K562 (cell line): Measurements from ENCODE around the gene MYO1D. TPM values are rescaled to one million over a fixed set of nuclear protein-coding genes. Genes with fewer than 3 reads are reported as not detected.

ENCODE experiments used
- CBX3 ChIP-seq, 2 experiments: IDR thresholded peaks; 1 replicate in 1 of 2; 2 replicates in 1 of 2; pipeline ENCODE4 v1.6.1; 2012; ENCODE audit warnings: inconsistent platforms in 2 of 2, low read length in 2 of 2, borderline replicate concordance in 1 of 2, control low read depth in 1 of 2
- CHCHD3 ChIP-seq: fragments of 250-450 bp; sonication (Bioruptor Pico); IDR thresholded peaks from 2 replicates; pipeline ENCODE4 v2.1.2; 2022; ENCODE audit warnings: mild to moderate bottlenecking
- CREB3L1 ChIP-seq: fragments of 450-650 bp; IDR thresholded peaks from 2 replicates; pipeline ENCODE4 v1.6.1; 2014; ENCODE audit warnings: low read depth, mild to moderate bottlenecking, moderate library complexity, borderline replicate concordance
- DLX4 ChIP-seq: fragments of 250-450 bp; sonication (Bioruptor Pico); IDR thresholded peaks from 2 replicates; pipeline ENCODE4 v1.6.1; 2021; ENCODE audit warnings: mild to moderate bottlenecking
- DMBX1 ChIP-seq: fragments of 250-450 bp; sonication (Bioruptor Pico); IDR thresholded peaks from 2 replicates; pipeline ENCODE4 v1.8.0; 2022; ENCODE audit warnings: inconsistent platforms, mild to moderate bottlenecking, moderate library complexity, borderline replicate concordance
- FOS ChIP-seq: IDR thresholded peaks from 3 replicates; pipeline ENCODE4 v1.6.1; 2011; ENCODE audit not compliant: insufficient read length; ENCODE audit errors: extremely low read depth
- HDGF ChIP-seq: fragments of 450-650 bp; IDR thresholded peaks from 2 replicates; pipeline ENCODE4 v1.6.1; 2016
- PHB2 ChIP-seq: fragments of 450-650 bp; IDR thresholded peaks from 2 replicates; pipeline ENCODE4 v1.6.1; 2017; ENCODE audit warnings: low read depth
- RAD21 ChIP-seq, 2 experiments: fragments of 250-450 bp in 1 of 2; fragments of 450-650 bp in 1 of 2; sonication (Bioruptor Pico) in 1 of 2; formaldehyde crosslinking in 1 of 2; IDR thresholded peaks in 1 of 2; conservative IDR thresholded peaks in 1 of 2; 2 replicates each; pipeline versions ENCODE4 v1.4.0 to v1.8.0; 2020 to 2022; ENCODE audit warnings: mild to moderate bottlenecking in 2 of 2, moderate library complexity in 1 of 2
- RFX5 ChIP-seq: IDR thresholded peaks from 2 replicates; pipeline ENCODE4 v1.6.1; 2011; ENCODE audit warnings: low read depth, mild to moderate bottlenecking, improper control_type of control experiment, low read length
- SLC30A9 ChIP-seq: fragments of 250-450 bp; sonication (Bioruptor Pico); IDR thresholded peaks from 2 replicates; pipeline ENCODE4 v1.8.0; 2022; ENCODE audit warnings: mild to moderate bottlenecking, moderate library complexity
- SMARCB1 ChIP-seq: IDR thresholded peaks from 2 replicates; pipeline ENCODE4 v1.6.1; 2011; ENCODE audit warnings: improper control_type of control experiment, low read depth; ENCODE audit not compliant: insufficient read length
- SRSF9 ChIP-seq: fragments of 200-400 bp; formaldehyde crosslinking; IDR thresholded peaks from 2 replicates; pipeline ENCODE4 v1.6.1; 2017; ENCODE audit warnings: low read depth, low read length, borderline replicate concordance
- ZBTB12 ChIP-seq: fragments of 250-450 bp; sonication (Bioruptor Pico); IDR thresholded peaks from 2 replicates; pipeline ENCODE4 v1.4.0; 2020
- ZMIZ1 ChIP-seq, 2 experiments: fragments of 150-350 bp in 1 of 2; IDR thresholded peaks; 2 replicates each; pipeline ENCODE4 v1.6.1; 2012 to 2016; ENCODE audit warnings: low read depth in 2 of 2, low read length in 2 of 2, mild to moderate bottlenecking in 1 of 2, moderate library complexity in 1 of 2
- ZNF3 ChIP-seq: fragments of 250-450 bp; sonication (Bioruptor Pico); IDR thresholded peaks from 2 replicates; pipeline ENCODE4 v1.5.0; 2021; ENCODE audit warnings: mild to moderate bottlenecking, moderate library complexity
- ZNF551 ChIP-seq: fragments of 250-450 bp; sonication (Bioruptor Pico); IDR thresholded peaks from 2 replicates; pipeline ENCODE4 v1.5.0; 2021; ENCODE audit warnings: mild to moderate bottlenecking, moderate library complexity
- ZSCAN32 ChIP-seq: fragments of 450-650 bp; formaldehyde crosslinking; IDR thresholded peaks from 2 replicates; pipeline ENCODE4 v1.4.0; 2020; ENCODE audit warnings: mild to moderate bottlenecking, moderate library complexity
- polyA plus RNA-seq, 8 experiments: library from polyadenylated mRNA; depleted of rRNA in 4 of 8; stranded (reverse) in 5 of 8; unstranded in 3 of 8; fragments of >200 nt; fragmentation: Nextera tagmentation in 2 of 8; fragmentation: Illumina TruSeq in 1 of 8; extraction: Ambion mirVana in 2 of 8; extraction: Trizol in 1 of 8; gene quantifications; 2 replicates each; pipeline versions ENCODE4 v1.2.1 to v1.2.3, GENCODE V29; 2011 to 2014; ENCODE audit warnings: inconsistent platforms in 1 of 8, missing spikeins in 1 of 8
- total RNA-seq, 7 experiments: library from RNA; depleted of rRNA in 6 of 7; stranded (reverse); fragments of >200 nt in 6 of 7; fragmentation: Illumina TruSeq in 2 of 7; extraction: Trizol in 2 of 7; gene quantifications; 2 replicates each; pipeline versions ENCODE4 v1.2.1 to v1.2.3, GENCODE V29; 2011 to 2021; ENCODE audit warnings: low replicate concordance in 1 of 7

Gene MYO1D
- total and polyA plus RNA-seq, 9 of the 15 experiments (the other 6 are each of a cell fraction or from before 2014, with no cell fraction given) = 2.1 to 71.2 (median 45.4) TPM

- no peak for TF ChIP-seq DLX4 (CRISPR knock-in tag)
- no peak for TF ChIP-seq FOS
- TF ChIP-seq ZSCAN32 (CRISPR knock-in tag) = no peak
- no peak for TF ChIP-seq ZNF551 (CRISPR knock-in tag)
- TF ChIP-seq CREB3L1 = no peak
- TF ChIP-seq RAD21 (CRISPR knock-in tag; conservative IDR thresholded peaks at IDR 0.05 in 1 of 2, IDR thresholded peaks at IDR 0.05 in 1 of 2) = no peak
- no peak for TF ChIP-seq HDGF
- no peak for TF ChIP-seq CHCHD3 (CRISPR knock-in tag)
- no peak for TF ChIP-seq ZBTB12 (CRISPR knock-in tag)
- no peak for TF ChIP-seq DMBX1 (CRISPR knock-in tag)
- TF ChIP-seq SLC30A9 (CRISPR knock-in tag) = no peak
- peak in 1 of 2 experiments; percentile 72; a peak in 1 of 4 replicates for TF ChIP-seq ZMIZ1 (IDR thresholded peaks at IDR 0.05; ENCODE audit: low read depth in 2 of 2, low read length in 2 of 2)
- no peak for TF ChIP-seq PHB2
- TF ChIP-seq ZNF3 (CRISPR knock-in tag) = no peak
- no peak for TF ChIP-seq SMARCB1
- TF ChIP-seq SRSF9 = no peak
- 0 out of 3 replicates have a peak, but pooled peaks of 1 of the 2 experiments have one; percentile 57 for TF ChIP-seq CBX3 (IDR thresholded peaks at IDR 0.05; ENCODE audit: borderline replicate concordance in 1 of 2, low read length in 2 of 2)
- TF ChIP-seq RFX5 = no peak
Observed at GRCh38 chr17:32894245-32894644, 17.3 kb upstream of the MYO1D start (continued).
